AG04450 (cell line): Measurements from ENCODE around the gene TP53I3. TPM values are rescaled to one million over a fixed set of nuclear protein-coding genes. Genes with fewer than 3 reads are reported as not detected.

Experiments
- CTCF ChIA-PET: fragments of 300-600, 350-600 bp; formaldehyde crosslinking; extraction: SDS; loops from one replicate; lab custom pipeline; 2022; ENCODE audit warnings: antibody characterized with exemption, inconsistent platforms; lab: Charles Lee
- POLR2A ChIA-PET: fragments of 350-600 bp; formaldehyde crosslinking; extraction: SDS; loops from one replicate; lab custom pipeline; 2021; ENCODE audit warnings: antibody characterized with exemption, inconsistent platforms; lab: Yijun Ruan, JAX
- DNase-seq: peaks from one replicate; pipeline ENCODE4 v3.0.0-alpha.2; 2011; ENCODE audit warnings: low read depth, low spot score
- H3K27ac ChIP-seq: one replicate; pipeline ENCODE4 v1.5.1; 2012; ENCODE audit warnings: low read depth, low read length, control low read depth
- H3K27me3 ChIP-seq: one replicate; pipeline ENCODE4 v1.6.0; 2012; ENCODE audit warnings: low read length; ENCODE audit not compliant: control insufficient read depth, insufficient read depth
- H3K4me3 ChIP-seq: 2 replicates; pipeline ENCODE4 v1.5.1; 2011; ENCODE audit warnings: mild to moderate bottlenecking, low read depth, low read length, control low read depth
- H3K9me3 ChIP-seq: 2 replicates; pipeline ENCODE4 v1.5.1; 2012; ENCODE audit warnings: low read length; ENCODE audit not compliant: control insufficient read depth, insufficient read depth
- polyA plus RNA-seq: library from polyadenylated mRNA; depleted of rRNA; stranded (reverse); fragments of >200 nt; gene quantifications from 2 replicates; pipeline ENCODE4 v1.2.3, GENCODE V29; 2011
- TF ChIP-seq, protein P1 (sequence below): IDR thresholded peaks from 2 replicates; pipeline ENCODE4 v1.5.1; 2011; ENCODE audit warnings: low read depth, low read length, control low read depth, inconsistent platforms

TP53I3 gene
- polyA plus RNA-seq, 1 experiment: 44.6 TPM

DNA sequence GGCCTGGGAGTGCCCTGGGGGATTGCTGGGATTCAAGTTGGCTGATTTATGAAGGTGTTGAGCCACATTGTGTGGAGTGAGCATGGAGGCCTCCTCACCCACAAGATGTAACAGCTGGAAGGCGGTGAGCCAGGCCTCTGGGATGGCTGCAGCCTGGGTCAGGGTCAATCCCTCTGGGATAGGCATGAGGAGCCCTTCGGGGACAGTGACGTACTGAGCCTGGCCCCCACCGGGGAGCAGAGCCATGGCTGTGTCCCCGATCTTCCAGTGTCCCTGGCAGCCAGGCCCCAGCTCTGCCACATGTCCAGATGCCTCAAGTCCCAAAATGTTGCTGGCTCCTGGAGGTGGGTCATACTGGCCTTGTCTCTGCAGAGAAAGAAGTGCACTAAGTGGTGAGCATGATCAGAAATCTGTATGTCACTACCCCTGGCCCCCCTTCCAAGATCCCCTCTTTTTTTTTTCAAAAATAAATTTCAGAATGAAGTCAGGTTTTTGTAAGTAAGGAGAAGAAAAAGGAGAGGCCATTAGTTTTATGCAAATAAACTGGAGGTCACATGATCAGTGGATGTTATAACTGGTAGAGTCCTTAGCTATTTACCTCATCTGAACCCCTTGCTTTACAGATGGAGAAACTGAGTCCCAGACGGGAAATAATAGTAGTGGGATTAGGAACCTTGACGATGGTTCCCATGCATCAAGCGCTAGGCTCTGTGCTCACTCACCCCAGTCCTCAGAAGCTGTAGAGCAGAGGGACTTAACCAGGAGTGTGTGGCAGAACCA lies 1.7 kb downstream of the TP53I3 start:
- no peaks in the 10 kb centered on the region for H3K9me3 ChIP-seq
- H3K27me3 ChIP-seq: no peaks in the 10 kb centered on the region
- ChIA-PET POLR2A (interaction anchor here (0.6 to 2.4 kb wide), 4 partner anchors 40 to 260 kb away, joined by 3 to 10 read pairs (median 8); partner anchors contain the start of genes FAM228B, PFN4 and UBXN2A), CTCF (interaction anchor here (0.5 to 3.1 kb wide), 18 partner anchors 10 to 263 kb away, joined by 3 to 47 read pairs (median 6); partner anchors contain the start of genes ATAD2B and WDCP)
- TF ChIP-seq, protein P1, sequence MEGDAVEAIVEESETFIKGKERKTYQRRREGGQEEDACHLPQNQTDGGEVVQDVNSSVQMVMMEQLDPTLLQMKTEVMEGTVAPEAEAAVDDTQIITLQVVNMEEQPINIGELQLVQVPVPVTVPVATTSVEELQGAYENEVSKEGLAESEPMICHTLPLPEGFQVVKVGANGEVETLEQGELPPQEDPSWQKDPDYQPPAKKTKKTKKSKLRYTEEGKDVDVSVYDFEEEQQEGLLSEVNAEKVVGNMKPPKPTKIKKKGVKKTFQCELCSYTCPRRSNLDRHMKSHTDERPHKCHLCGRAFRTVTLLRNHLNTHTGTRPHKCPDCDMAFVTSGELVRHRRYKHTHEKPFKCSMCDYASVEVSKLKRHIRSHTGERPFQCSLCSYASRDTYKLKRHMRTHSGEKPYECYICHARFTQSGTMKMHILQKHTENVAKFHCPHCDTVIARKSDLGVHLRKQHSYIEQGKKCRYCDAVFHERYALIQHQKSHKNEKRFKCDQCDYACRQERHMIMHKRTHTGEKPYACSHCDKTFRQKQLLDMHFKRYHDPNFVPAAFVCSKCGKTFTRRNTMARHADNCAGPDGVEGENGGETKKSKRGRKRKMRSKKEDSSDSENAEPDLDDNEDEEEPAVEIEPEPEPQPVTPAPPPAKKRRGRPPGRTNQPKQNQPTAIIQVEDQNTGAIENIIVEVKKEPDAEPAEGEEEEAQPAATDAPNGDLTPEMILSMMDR: no peak
- H3K4me3 ChIP-seq: peak overlapping the region; percentile 73
- H3K27ac ChIP-seq: peak overlapping the region; percentile 94
- no peak for DNase-seq

DNA sequence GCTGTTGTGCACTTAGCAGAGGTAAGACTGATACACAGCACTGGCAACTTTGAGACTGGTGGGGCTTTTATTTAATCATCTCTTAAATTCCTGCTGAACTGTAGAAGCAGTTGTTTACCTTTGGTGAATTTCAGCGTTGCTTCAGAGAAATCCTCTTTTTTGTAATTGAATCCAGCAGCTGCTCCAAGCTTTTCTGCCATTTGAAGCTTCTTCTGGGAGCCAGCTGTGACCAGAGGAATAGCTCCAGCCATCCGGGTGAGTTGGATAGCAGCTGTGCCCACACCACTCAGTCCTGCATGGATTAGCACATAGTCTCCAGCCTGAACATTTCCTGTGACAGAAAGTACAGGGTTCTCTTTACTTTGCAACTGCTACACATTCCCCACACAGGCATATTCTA lies 3.9 kb downstream of the TP53I3 start:
- peak; percentile 20 for DNase-seq
- Histone ChIP-seq H3K27me3 (no peaks in the 10 kb centered on the region), H3K27ac (peak overlapping the region; percentile 31), H3K9me3 (no peaks in the 10 kb centered on the region; the same call in 1 of the 2 replicates), H3K4me3 (no peak overlapping the region)
- ChIA-PET POLR2A (no interaction called here), CTCF (no interaction called here)
- TF ChIP-seq, protein P1: no peak

DNA sequence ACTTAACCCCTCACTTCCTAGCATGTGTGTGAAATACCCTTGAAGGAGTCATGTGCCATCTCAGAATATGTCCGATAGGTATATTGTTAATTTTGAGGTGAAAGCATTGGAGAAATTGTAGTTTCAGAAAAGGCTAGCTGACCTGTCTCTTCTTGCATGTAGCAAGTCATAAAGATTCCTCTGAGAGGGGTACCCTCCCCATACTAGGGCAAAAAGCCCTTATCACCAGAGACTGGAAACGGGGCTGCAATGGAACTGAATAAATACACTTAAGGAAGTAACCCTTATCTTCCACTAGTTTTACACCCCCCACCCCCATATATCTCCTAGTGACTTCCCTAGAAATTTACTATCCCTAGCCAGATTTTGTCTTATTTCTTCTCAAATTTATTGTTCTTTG lies 6.8 kb downstream of the TP53I3 start:
- ChIA-PET CTCF (interaction anchor here (2.0 kb wide), 1 partner anchor 253 kb away, joined by 6 read pairs; no protein-coding TSS in a partner anchor), POLR2A (interaction anchor here (0.7 kb wide), 1 partner anchor 150 kb away, joined by 3 read pairs; no protein-coding TSS in a partner anchor)
- peak overlapping the region; percentile 52 for H3K27ac ChIP-seq

DNA sequence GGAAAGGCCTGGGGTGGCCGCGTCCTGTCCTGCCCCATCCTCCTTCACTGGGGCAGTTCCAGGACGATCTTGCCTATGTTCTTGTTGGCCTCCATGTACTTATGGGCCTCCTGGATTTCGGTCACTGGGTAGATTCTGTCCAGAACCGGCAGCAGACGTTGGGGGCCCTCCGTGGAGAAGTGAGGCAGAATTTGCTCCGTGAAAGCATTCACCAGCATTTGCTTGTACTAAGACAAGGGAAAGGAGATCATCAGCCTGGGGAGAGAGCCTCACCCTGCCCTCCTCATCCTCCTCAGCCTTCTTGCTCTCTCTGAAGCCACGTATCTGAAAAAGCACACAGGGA lies 7.1 kb downstream of the TP53I3 start:
- ChIA-PET CTCF (no interaction called here), POLR2A (interaction anchor here (0.7 to 2.5 kb wide), 2 partner anchors 150 to 151 kb away, joined by 3 to 13 read pairs; partner anchors contain the start of gene ATAD2B)
- no peak for DNase-seq
- peak overlapping the region; percentile 52 for H3K27ac ChIP-seq
- H3K9me3 ChIP-seq: no peaks in the 10 kb centered on the region; the same call in 1 of the 2 replicates
- H3K27me3 ChIP-seq: no peaks in the 10 kb centered on the region
- peak overlapping the region; percentile 98 for H3K4me3 ChIP-seq
- TF ChIP-seq, protein P1: no peak

More for the DNA sequence above, 6.8 kb downstream of the TP53I3 start:
- Histone ChIP-seq H3K27me3 (no peaks in the 10 kb centered on the region), H3K9me3 (no peaks in the 10 kb centered on the region; the same call in 1 of the 2 replicates), H3K4me3 (peak overlapping the region; percentile 98)
- DNase-seq: no peak
- TF ChIP-seq, protein P1: no peak
